GM19468 (cell line): ENCODE results near the gene FGD4.
"Not testable (repeated sequence)": the region's sequence is repeated elsewhere in the genome, so short reads cannot be mapped to it uniquely, and the experiment has no call there.

ENCODE experiments used
- ATAC-seq: cut with Tn5 transposase; IDR thresholded peaks from one replicate; pipeline ENCODE4 v1.9.1; 2021; ENCODE audit warnings: mild to moderate bottlenecking, moderate library complexity, moderate number of reproducible peaks; ENCODE audit not compliant: unreplicated experiment; ENCODE audit errors: extremely low read depth

The FGD4 gene

GRCh38 chr12:32545413-32545980 is 146.1 kb downstream of the FGD4 start:
- ATAC-seq, result no peak

GRCh38 chr12:32546272-32546671 is 146.9 kb downstream of the FGD4 start:
- no peak for ATAC-seq

DNA sequence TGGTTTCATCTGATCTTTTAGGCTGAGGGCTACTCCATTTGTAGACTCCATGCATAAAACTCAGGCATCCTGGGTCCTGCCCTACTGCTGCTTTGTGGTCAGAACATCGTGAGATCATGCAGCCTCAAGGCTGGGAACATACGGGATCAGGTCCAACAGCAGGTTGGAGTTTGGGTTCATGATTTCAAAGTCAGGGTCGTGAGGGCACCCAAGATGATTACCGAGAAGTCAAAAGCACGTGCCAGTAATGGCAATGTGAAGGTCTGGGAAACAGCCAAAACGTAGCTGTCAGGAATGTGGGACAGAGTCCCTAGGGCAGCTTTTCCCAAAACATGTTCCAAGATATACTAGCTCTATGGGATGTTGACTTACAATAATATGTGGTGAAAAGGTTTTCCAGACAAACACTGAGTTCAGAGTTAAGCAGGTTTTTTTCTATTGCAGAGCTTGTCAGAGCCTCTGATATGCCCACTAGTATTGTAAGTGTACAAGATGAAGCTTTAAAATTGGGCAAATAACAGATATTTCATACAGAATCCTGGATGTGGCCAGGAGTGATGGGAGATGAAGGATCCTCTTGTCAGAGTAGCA is 149.4 kb downstream of the FGD4 start:
- no peak for ATAC-seq

DNA sequence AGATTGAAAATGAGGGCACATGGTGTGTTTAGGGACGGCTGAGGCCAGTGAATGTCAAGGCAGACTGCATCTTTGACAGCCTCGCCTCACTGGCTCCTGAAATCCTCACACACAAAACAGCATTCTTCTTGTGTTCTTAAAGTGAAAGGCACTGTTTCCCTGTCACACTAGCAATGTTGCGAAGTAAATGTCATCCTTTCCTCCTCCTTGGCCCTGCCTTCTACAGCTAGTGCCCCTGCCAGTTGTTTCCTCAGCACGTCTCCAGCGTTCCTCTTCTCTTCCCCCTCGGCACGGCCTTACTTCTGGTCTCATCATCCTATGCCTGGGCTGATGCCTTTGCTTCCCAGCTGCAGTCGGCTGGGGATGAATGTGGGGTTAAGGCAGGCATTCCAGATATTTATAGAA is 150.3 kb downstream of the FGD4 start:
- ATAC-seq, result no peak

GRCh38 chr12:32551058-32551457 is 151.7 kb downstream of the FGD4 start:
- ATAC-seq, result no peak

DNA sequence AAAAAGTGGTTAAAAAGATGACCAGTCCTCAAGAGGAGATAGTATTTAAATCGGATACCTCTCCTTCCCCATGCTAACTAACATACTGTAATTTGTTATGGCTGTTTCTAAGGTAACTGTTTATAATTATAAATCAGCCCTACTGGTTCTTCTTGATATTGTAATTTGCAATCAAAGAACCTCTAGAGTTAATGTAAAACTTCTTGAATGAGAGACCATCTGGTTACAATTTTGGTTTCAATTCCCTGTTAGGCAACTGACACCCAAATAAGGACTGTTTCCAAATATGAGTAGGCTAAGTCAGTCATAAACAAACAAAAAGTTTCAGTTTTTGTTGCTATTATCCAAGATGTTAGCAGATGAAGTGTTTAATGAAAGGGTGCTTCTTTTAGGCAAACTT is 159.5 kb downstream of the FGD4 start:
- ATAC-seq, result peak; percentile 98

GRCh38 chr12:32559434-32559833 is 160.1 kb downstream of the FGD4 start:
- ATAC-seq, result no peak

GRCh38 chr12:32560520-32560919 is 161.2 kb downstream of the FGD4 start:
- ATAC-seq, result no peak

- no peak for ATAC-seq
Observed at GRCh38 chr12:32561931-32562341, 162.6 kb downstream of the FGD4 start.

DNA sequence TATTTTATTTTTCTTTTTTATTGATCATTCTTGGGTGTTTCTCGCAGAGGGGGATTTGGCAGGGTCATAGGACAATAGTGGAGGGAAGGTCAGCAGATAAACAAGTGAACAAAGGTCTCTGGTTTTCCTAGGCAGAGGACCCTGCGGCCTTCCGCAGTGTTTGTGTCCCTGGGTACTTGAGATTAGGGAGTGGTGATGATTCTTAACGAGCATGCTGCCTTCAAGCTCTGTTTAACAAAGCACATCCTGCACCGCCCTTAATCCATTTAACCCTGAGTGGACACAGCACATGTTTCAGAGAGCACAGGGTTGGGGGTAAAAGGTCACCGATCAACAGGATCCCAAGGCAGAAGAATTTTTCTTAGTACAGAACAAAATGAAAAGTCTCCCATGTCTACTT is 163.1 kb downstream of the FGD4 start:
- ATAC-seq, result not testable (repeated sequence)

DNA sequence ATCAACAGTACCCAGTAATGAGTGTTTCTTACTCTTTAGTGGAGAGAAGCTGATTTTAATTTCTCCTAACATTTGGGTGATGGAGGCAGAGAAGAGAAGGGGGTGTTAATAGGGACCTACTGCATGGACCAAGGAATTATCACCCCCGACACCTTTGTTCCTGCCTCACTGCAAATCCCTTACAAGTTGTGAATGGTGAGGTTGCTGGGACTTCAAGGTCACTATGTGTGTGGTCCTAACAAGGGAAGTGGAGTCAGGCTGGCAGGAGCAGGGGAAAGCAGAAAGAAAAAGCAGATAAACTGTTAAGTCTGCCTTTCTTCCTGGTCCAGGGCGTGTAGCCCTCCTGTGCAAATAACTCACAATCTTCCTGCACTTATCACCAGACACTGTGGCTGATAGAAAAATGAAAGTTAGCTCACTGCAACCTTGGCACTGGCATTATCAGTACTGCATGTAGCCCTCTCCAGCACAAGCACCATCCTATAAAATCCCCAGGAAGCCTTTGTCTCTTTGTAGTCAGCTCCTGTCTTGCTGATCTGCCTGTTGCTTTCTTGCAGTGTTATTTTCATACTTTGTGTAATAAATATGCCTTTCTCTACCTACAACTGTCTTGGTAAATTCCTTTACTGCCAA is 167.4 kb downstream of the FGD4 start:
- no peak for ATAC-seq

DNA sequence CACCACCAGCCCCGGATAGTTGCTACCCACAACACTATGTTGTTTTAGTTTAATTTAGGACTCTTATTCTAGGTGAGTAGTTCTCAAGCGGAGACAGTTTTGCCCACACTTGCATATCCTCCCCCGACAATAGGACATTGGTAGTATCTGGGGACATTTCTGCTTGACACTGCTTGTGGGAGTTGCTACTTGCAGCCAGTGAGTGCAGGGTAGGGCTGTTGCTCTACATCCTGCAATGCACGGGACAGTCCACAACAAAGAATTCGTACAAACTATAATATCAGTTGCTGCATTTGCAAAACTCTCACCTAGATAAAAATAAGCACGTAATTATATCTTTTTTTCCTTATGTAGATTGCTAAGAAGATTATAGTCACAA is 167.9 kb downstream of the FGD4 start:
- no peak for ATAC-seq

DNA sequence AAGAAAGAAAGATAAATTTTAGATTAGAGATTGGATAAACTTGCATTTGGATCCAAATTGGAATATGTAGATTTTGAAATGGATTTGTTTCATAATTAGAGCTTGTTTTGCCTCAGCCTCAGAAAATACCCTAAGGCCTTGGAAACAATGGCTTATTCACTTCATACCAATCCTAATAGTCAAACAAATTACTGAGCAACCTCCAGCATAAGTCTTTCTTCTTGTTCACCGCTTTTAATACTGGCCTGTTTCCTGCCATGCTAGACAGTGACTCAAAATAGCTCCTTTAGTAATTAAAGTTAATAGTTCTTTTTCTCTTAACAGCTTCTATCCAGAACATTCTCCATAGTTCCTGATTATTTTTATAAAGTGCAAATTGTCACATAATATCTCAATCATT is 168.9 kb downstream of the FGD4 start:
- no peak for ATAC-seq

GRCh38 chr12:32569259-32569658 is 169.9 kb downstream of the FGD4 start:
- ATAC-seq, result no peak

GRCh38 chr12:32574585-32574984 is 175.2 kb downstream of the FGD4 start:
- ATAC-seq, result no peak

DNA sequence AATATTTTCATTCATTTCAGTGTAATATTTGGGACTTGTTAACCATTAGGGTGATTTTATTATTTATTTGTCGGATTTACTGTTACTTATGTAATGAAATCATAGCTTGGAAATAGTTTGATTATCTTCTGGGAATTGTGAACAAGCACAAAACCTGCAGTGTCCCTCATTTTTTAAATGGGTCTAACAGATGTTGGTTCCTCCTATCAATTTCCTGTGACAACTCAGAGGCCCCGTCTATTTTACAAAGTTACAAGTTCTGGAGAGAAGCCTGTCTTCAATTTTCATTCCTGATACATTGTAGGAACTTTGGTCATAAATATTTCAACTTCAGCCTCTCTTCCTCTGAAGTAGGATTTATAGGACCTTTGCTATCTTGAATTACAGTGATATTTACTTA is 178.0 kb downstream of the FGD4 start:
- no peak for ATAC-seq

DNA sequence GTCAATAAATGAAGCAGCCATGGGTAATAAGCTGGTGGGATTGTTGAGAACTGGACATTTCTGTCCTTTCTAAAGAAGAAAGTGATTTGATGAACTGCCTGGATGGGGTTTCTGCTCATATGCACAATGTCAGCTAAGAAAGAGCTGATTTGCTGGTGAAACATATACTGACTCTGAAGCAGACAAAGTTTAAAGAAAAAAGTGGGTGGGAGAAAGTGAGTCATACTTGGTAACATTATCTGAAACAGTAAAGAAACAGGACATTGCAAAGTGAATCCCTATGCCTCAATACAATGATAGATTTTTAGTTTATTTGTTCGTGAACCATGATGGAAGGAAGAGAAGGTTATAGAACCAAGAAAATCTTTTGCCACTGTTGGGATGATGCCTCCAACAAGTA is 184.2 kb downstream of the FGD4 start:
- ATAC-seq, result no peak

DNA sequence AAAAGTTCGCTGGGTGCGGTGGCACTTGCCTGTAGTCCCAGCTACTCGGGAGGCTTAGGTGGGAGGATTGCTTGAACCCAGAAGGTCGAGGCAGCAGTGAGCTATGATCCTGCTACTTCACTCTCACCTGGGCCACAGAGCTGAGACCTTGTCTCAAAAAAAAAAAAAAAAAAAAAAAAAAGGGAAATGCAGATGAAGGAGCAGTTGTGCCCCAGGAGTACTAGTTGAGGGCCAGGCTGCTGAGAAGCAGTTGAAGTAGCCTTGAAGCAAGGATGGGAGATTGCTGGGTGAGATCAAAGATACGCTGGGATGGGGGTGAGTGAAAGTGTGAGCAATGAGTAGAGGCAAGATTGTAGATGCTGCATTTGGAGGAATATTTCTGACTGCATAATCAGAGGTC is 186.3 kb downstream of the FGD4 start:
- no peak for ATAC-seq

DNA sequence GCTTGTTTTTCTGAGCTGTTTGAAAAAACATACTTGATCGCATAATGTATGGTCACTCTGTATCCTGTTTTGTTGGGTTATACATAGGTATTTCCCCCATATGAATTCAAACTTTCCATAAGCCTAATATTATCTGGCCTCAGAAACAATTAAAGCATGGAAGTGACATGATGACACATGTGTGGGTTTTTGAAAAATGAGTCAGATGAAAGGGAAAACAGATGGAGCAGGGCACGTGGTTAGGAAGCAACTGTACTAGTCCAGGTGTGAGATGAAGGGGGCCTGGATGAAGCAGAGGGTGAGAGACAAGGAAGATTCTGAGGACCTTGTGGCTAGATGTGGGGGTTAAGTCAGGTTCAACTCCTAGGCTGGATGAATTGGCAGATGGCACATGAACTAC is 187.0 kb downstream of the FGD4 start:
- ATAC-seq, result no peak

DNA sequence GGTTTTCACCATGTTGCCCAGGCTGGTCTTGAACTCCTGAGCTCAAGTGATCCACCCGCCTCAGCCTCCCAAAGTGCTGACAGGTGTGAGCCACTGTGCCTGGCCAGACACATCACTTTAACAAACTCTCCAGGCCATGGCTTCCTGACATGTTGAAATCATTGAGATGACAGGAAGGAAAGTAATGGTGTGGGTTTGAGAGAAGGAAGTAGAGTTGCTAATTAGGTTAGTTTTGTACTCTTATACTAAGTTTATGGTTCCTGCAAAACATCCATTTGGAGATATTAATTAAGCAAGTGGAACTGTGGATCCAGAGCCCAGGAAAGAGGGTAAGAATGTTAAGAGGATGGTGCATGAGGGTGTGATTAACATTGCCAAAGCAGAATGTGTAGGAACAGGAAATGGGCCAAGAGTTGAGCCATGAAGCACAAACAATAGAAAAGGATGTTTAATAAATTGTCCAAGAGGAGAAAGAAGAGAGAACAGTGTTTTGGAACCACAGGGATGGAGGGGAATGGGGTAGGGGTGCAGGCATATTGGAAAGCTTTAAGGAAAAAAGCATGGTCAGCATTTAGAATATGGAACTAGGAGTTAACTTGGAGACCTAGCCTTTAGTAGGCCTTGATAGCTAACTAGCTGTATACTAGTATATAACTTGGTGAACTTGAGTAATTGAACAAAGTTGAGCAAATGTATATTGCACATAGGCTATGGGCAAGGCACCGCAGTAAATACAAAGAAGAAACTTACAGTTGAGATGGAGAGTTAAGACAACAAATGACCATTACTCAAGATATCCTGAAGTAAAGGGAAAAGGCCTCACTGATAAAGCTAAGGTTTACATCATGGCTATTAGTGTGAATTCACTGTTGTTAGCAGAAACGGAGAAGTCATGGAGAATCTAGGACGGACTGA is 188.5 kb downstream of the FGD4 start:
- ATAC-seq, result no peak

- ATAC-seq, result no peak
Observed at GRCh38 chr12:32588604-32589003, 189.2 kb downstream of the FGD4 start.
